ENCODE data around the gene SH2B2. TPM values are rescaled to one million over a fixed set of nuclear protein-coding genes. Genes with fewer than 3 reads are reported as not detected.

The SH2B2 gene
- total and polyA plus RNA-seq, 8 donors = 3.1 to 8.2 (median 3.9) TPM

GRCh38 chr7:102306916-102307677 lies 20.4 kb downstream of the SH2B2 start:
- intact Hi-C loops (cut with DNase I) = no loop called here
- Histone ChIP-seq H3K27ac (peak overlapping the region in 1 of 2 donors; percentile 8), H3K4me1 (peaks cover 7 to 44% of the 10 kb centered on the region in 2 donors), H3K36me3 (peaks cover 0 to 30% of the 10 kb centered on the region in 2 donors), H3K4me3 (no peak overlapping the region), H3K9me3 (no peaks in the 10 kb centered on the region), H3K27me3 (no peaks in the 10 kb centered on the region)
- peak; percentile 83 for ATAC-seq
- TF ChIP-seq, protein P1, sequence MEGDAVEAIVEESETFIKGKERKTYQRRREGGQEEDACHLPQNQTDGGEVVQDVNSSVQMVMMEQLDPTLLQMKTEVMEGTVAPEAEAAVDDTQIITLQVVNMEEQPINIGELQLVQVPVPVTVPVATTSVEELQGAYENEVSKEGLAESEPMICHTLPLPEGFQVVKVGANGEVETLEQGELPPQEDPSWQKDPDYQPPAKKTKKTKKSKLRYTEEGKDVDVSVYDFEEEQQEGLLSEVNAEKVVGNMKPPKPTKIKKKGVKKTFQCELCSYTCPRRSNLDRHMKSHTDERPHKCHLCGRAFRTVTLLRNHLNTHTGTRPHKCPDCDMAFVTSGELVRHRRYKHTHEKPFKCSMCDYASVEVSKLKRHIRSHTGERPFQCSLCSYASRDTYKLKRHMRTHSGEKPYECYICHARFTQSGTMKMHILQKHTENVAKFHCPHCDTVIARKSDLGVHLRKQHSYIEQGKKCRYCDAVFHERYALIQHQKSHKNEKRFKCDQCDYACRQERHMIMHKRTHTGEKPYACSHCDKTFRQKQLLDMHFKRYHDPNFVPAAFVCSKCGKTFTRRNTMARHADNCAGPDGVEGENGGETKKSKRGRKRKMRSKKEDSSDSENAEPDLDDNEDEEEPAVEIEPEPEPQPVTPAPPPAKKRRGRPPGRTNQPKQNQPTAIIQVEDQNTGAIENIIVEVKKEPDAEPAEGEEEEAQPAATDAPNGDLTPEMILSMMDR (IDR thresholded peaks at IDR 0.05) = no peak
- DNase-seq = peak in 3 of 4 donors; percentile 55 to 84 (median 79)

DNA sequence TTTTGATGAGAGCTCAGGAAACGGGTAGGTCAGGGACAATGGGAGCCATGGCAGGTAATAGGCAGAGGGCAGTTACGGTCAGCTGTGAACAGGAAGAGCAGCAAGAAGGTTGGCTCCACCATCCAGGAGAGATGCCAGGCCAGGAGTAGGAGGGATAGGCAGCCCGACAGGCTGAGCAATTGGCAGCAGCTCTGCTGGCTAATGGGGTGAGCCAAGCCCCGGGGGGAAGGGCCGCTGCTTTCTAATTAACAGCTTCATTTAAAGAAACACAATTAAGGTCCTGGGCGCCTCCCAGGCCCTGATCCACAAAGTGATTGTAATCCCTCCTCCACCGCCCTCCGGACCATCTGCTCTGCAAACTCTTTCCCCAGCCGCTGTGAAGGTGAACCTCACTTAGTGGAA lies 23.7 kb downstream of the SH2B2 start:
- DNase-seq (no peak), ATAC-seq (no peak)
- TF ChIP-seq, protein P1 (IDR thresholded peaks at IDR 0.05) = no peak
- Histone ChIP-seq H3K4me1 (peaks cover 7 to 27% of the 10 kb centered on the region in 2 donors), H3K4me3 (no peak overlapping the region), H3K9me3 (no peaks in the 10 kb centered on the region), H3K27ac (no peak overlapping the region), H3K27me3 (no peaks in the 10 kb centered on the region), H3K36me3 (peaks cover 0 to 49% of the 10 kb centered on the region in 2 donors)
- intact Hi-C loops (cut with DNase I) = no loop called here

- no peak overlapping the region for H3K4me3 ChIP-seq
- no peak overlapping the region for H3K27ac ChIP-seq
- peaks cover 0 to 54% of the 10 kb centered on the region in 2 donors for H3K36me3 ChIP-seq
- intact Hi-C loops (cut with DNase I) = no loop called here
- ATAC-seq = no peak
- H3K4me1 ChIP-seq = peaks cover 1 to 8% of the 10 kb centered on the region in 2 donors
- H3K27me3 ChIP-seq = no peaks in the 10 kb centered on the region
- TF ChIP-seq, protein P1 (IDR thresholded peaks at IDR 0.05) = no peak
- no peaks in the 10 kb centered on the region for H3K9me3 ChIP-seq
- DNase-seq = no peak
These were observed 25.6 kb downstream of the SH2B2 start for GRCh38 chr7:102312317-102312716.

- H3K4me1 ChIP-seq = no peaks in the 10 kb centered on the region
- H3K9me3 ChIP-seq = no peaks in the 10 kb centered on the region
- no peak overlapping the region for H3K27ac ChIP-seq
- DNase-seq = peak in 1 of 4 donors; percentile 51
- H3K27me3 ChIP-seq = no peaks in the 10 kb centered on the region
- H3K4me3 ChIP-seq = no peak overlapping the region
- TF ChIP-seq, protein P1 (IDR thresholded peaks at IDR 0.05) = no peak
- intact Hi-C loops (cut with DNase I) = no loop called here
- peaks cover 0 to 52% of the 10 kb centered on the region in 2 donors for H3K36me3 ChIP-seq
- ATAC-seq = no peak
These were observed 27.5 kb downstream of the SH2B2 start for GRCh38 chr7:102313997-102314780.
